SK-N-MC (cell line): ENCODE measurements around the gene OLFML2A.

Experiments used
- EZH2 ChIP-seq: fragments of 200-600 bp; sonication (generic); IDR thresholded peaks from one replicate; pipeline ENCODE4 v1.6.1; 2017; ENCODE audit warnings: antibody characterized with exemption
- FOXP2 ChIP-seq: optimal IDR thresholded peaks from 2 replicates; pipeline ENCODE3; 2011; ENCODE audit warnings: mild to moderate bottlenecking, moderate library complexity; ENCODE audit not compliant: insufficient read depth; ENCODE audit errors: extremely low read length, control extremely low read depth
- POLR2AphosphoS5 ChIP-seq: IDR thresholded peaks from 2 replicates; pipeline ENCODE4 v1.6.1; 2012; ENCODE audit warnings: mild to moderate bottlenecking, low read depth, low read length, borderline replicate concordance

DNA sequence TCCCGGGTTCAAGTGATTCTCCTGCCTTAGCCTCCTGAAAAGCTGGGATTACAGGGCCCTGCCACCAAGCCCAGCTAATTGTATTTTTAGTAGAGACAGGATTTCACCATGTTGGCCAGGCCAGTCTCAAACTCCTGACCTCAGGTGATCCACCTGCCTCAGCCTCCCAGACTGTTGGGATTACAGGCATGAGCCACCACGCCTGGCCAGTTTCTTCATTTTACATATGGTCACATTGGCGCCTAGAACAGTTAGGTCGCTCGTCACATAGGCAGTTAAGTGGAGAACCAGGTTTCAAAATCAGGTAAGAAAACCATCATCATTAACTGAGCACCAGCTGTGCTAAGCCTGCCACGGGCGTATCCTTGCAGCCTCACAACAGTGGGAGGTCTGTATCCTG is 36.1 kb downstream of the OLFML2A start:
- TF ChIP-seq EZH2 (no peak), POLR2AphosphoS5 (no peak), FOXP2 (no peak)
